Parathyroid adenoma (tissue), 2 donors: Measurements from ENCODE around the gene JMJD7.

ENCODE experiments used
- H2AFZ ChIP-seq: fragments of 300-600 bp; sonication (generic); one replicate; pipeline ENCODE4 v1.7.0; 2017; ENCODE audit warnings: antibody characterized with exemption, mild to moderate bottlenecking
- H3K27ac ChIP-seq: fragments of 300-600 bp; sonication (generic); one replicate; pipeline ENCODE4 v1.7.0; 2017
- H3K27me3 ChIP-seq: fragments of 300-600 bp; sonication (generic); one replicate; pipeline ENCODE4 v1.7.0; 2017; ENCODE audit warnings: low read length; ENCODE audit not compliant: control insufficient read depth, insufficient read depth
- H3K36me3 ChIP-seq: fragments of 300-600 bp; sonication (generic); one replicate; pipeline ENCODE4 v1.7.0; 2017; ENCODE audit warnings: low read length; ENCODE audit not compliant: control insufficient read depth, insufficient read depth
- H3K4me1 ChIP-seq: fragments of 300-600 bp; sonication (generic); one replicate; pipeline ENCODE4 v1.7.0; 2017; ENCODE audit warnings: control low read depth
- H3K4me2 ChIP-seq: fragments of 300-600 bp; sonication (generic); one replicate; pipeline ENCODE4 v1.7.0; 2017; ENCODE audit warnings: low read length
- H3K4me3 ChIP-seq: fragments of 300-600 bp; sonication (generic); one replicate; pipeline ENCODE4 v1.7.0; 2017; ENCODE audit warnings: low read depth, low read length
- H3K79me2 ChIP-seq: fragments of 300-600 bp; sonication (generic); one replicate; pipeline ENCODE4 v1.7.0; 2017; ENCODE audit warnings: control low read depth
- H3K9ac ChIP-seq: fragments of 300-600 bp; sonication (generic); one replicate; pipeline ENCODE4 v1.7.0; 2017; ENCODE audit warnings: mild to moderate bottlenecking
- H3K9me3 ChIP-seq: fragments of 300-600 bp; sonication (generic); one replicate; pipeline ENCODE4 v1.7.0; 2017; ENCODE audit warnings: low read length; ENCODE audit not compliant: control insufficient read depth
- CTCF ChIP-seq: fragments of 300-600 bp; sonication (generic); IDR thresholded peaks from one replicate; pipeline ENCODE4 v1.7.0; 2017; ENCODE audit warnings: antibody characterized with exemption, mild to moderate bottlenecking
- donor health status: primary hyperparathyroidism.

Gene JMJD7

GRCh38 chr15:41876689-41877088 is 48.8 kb downstream of the JMJD7 start:
- TF ChIP-seq CTCF: no peak
- Histone ChIP-seq H3K27ac (no peak overlapping the region), H3K36me3 (no peaks in the 10 kb centered on the region), H3K79me2 (no peaks in the 10 kb centered on the region), H3K4me1 (no peaks in the 10 kb centered on the region), H2AFZ (no peak overlapping the region), H3K9ac (no peak overlapping the region), H3K27me3 (no peaks in the 10 kb centered on the region), H3K4me2 (no peak overlapping the region), H3K9me3 (no peaks in the 10 kb centered on the region), H3K4me3 (no peak overlapping the region)

- H3K9ac ChIP-seq: no peak overlapping the region
Measured at GRCh38 chr15:41877631-41878354, 49.9 kb downstream of the JMJD7 start.

GRCh38 chr15:41878355-41878699 is 50.4 kb downstream of the JMJD7 start:
- no peaks in the 10 kb centered on the region for H3K4me1 ChIP-seq
- TF ChIP-seq CTCF: no peak
- H3K9me3 ChIP-seq: no peaks in the 10 kb centered on the region

More at GRCh38 chr15:41877631-41878354, 49.9 kb downstream of the JMJD7 start:
- TF ChIP-seq CTCF: no peak
- H3K9me3 ChIP-seq: no peaks in the 10 kb centered on the region
- H3K4me2 ChIP-seq: no peak overlapping the region
- no peaks in the 10 kb centered on the region for H3K36me3 ChIP-seq
- no peaks in the 10 kb centered on the region for H3K4me1 ChIP-seq
- no peaks in the 10 kb centered on the region for H3K27me3 ChIP-seq
- no peak overlapping the region for H3K27ac ChIP-seq
- H2AFZ ChIP-seq: no peak overlapping the region
- H3K79me2 ChIP-seq: no peaks in the 10 kb centered on the region
- H3K4me3 ChIP-seq: no peak overlapping the region

GRCh38 chr15:41879321-41879845 is 51.5 kb downstream of the JMJD7 start:
- Histone ChIP-seq H3K79me2 (no peaks in the 10 kb centered on the region), H3K4me3 (no peak overlapping the region), H3K27me3 (no peaks in the 10 kb centered on the region), H3K4me2 (no peak overlapping the region), H3K9me3 (no peaks in the 10 kb centered on the region), H2AFZ (no peak overlapping the region), H3K27ac (no peak overlapping the region), H3K36me3 (no peaks in the 10 kb centered on the region), H3K4me1 (no peaks in the 10 kb centered on the region), H3K9ac (no peak overlapping the region)
- no peak for TF ChIP-seq CTCF

More at GRCh38 chr15:41878355-41878699, 50.4 kb downstream of the JMJD7 start:
- H3K27ac ChIP-seq: no peak overlapping the region
- H3K4me2 ChIP-seq: no peak overlapping the region
- no peak overlapping the region for H3K4me3 ChIP-seq
- no peaks in the 10 kb centered on the region for H3K79me2 ChIP-seq
- H3K36me3 ChIP-seq: no peaks in the 10 kb centered on the region
- H3K9ac ChIP-seq: no peak overlapping the region
- no peak overlapping the region for H2AFZ ChIP-seq
- no peaks in the 10 kb centered on the region for H3K27me3 ChIP-seq
